ENCODE results near the gene ZFHX3. TPM values are rescaled to one million over a fixed set of nuclear protein-coding genes. Genes with fewer than 3 reads are reported as not detected.

Gene ZFHX3
- total and polyA plus RNA-seq, 11 donors = 3.8 to 21.6 (median 13.6) TPM

- DNase-seq (no peak), ATAC-seq (no peak)
- Histone ChIP-seq H3K36me3 (peaks cover 0 to 16% (median 3%) of the 10 kb centered on the region in 9 donors), H3K27me3 (no peaks in the 10 kb centered on the region), H3K9me3 (no peaks in the 10 kb centered on the region), H3K4me1 (peaks cover 0 to 39% (median 5%) of the 10 kb centered on the region in 12 donors), H3K27ac (peak overlapping the region in 4 of 12 donors; percentile 30 to 71 (median 37)), H3K4me3 (peak overlapping the region in 5 of 12 donors; percentile 6 to 38 (median 15))
- 73 to 84% (median 75%) methylated on average over 2 of the region's 2 CpGs for WGBS, 4 donors
- TF ChIP-seq POLR2A (IDR thresholded peaks at IDR 0.05) (no peak), CTCF (IDR thresholded peaks at IDR 0.05) (no peak)
- intact Hi-C loops (cut with DNase I) = no loop called here
Observed at GRCh38 chr16:72785171-72785570, 262.8 kb downstream of the ZFHX3 start.

DNA sequence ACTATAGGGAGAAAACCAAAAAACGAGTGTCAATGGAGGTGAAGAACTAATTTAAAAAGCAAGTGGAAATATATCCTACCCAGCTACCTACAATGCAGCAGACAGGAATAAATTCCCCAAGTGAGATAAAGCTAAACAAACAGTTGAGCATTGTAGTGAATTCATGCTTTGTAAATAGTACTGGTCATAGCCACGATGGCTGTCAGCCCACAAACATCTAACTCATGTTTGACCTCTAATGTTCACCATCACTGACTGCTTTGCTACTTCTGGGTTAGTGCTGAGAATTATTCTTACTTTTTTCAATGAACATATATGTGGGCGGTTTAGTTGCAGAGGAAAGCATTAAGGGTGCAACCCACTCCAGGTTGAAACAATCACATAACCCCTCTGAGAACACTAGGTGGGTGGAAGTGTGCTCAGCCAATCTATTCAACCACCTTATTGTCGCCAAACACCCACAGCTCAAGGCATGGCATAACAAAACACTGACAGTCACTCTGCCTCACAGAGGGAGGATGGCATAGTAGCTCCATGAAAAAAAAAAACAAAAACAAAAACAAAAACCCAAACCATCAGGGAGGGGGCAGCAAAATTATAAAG lies 264.1 kb downstream of the ZFHX3 start:
- TF ChIP-seq POLR2A (IDR thresholded peaks at IDR 0.05) (no peak), CTCF (IDR thresholded peaks at IDR 0.05) (no peak)
- Histone ChIP-seq H3K27ac (no peak overlapping the region), H3K4me3 (no peak overlapping the region), H3K4me1 (peaks cover 0 to 32% (median 3%) of the 10 kb centered on the region in 12 donors), H3K27me3 (no peaks in the 10 kb centered on the region), H3K9me3 (no peaks in the 10 kb centered on the region), H3K36me3 (peaks cover 0 to 11% (median 0%) of the 10 kb centered on the region in 9 donors)
- 79 to 89% (median 84%) methylated on average over 4 of the region's 4 CpGs for WGBS, 4 donors
- ATAC-seq (no peak), DNase-seq (no peak)
- intact Hi-C loops (cut with DNase I) = no loop called here

DNA sequence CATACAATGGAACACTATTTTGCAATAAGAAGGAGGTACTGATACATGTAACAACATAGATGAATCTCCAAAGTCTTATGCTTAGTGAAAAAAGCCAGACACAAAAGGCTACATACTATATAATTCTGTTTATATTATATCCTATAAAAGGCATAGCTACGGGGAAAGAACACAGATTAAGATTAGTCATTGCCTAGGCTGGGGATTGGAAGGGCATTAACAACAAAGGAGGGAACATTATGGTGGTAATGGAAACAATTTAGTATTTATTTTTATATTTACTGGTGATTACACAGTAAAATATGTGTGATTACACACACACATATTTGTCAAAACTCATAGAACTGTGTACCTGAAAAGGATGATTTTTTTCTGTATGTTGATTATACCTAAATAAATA lies 278.1 kb downstream of the ZFHX3 start:
- Histone ChIP-seq H3K4me1 (no peaks in the 10 kb centered on the region), H3K36me3 (no peaks in the 10 kb centered on the region), H3K4me3 (no peak overlapping the region), H3K9me3 (peaks cover 0 to 10% (median 0%) of the 10 kb centered on the region in 12 donors), H3K27me3 (no peaks in the 10 kb centered on the region), H3K27ac (no peak overlapping the region)
- ATAC-seq (no peak), DNase-seq (no peak)
- TF ChIP-seq CTCF (IDR thresholded peaks at IDR 0.05) = no peak
- 86 to 98% (median 97%) methylated on average over 1 of the region's 1 CpG for WGBS, 4 donors
- intact Hi-C loops (cut with DNase I) = no loop called here

DNA sequence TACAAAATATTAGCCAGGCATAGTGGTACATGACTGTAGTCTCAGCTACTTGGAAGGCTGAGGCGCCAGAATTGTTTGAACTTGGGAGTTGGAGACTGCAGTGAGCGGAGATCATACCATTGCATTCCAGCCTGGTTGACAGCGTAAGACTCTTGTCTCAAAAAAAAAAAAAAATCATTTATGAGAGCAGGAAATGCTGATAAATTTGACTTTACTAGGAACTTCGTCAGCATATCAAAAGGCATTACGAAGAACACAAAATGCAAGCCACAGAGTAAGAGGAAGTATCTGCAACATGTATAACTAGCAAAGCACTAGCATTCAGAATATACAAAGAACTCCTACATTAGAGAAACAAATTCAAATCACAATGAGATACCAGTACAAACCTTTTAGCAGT lies 279.3 kb downstream of the ZFHX3 start:
- TF ChIP-seq POLR2A (IDR thresholded peaks at IDR 0.05) (no peak), CTCF (IDR thresholded peaks at IDR 0.05) (no peak)
- Histone ChIP-seq H3K4me1 (peaks cover 0 to 4% (median 0%) of the 10 kb centered on the region in 12 donors), H3K27me3 (no peaks in the 10 kb centered on the region), H3K4me3 (no peak overlapping the region), H3K36me3 (no peaks in the 10 kb centered on the region), H3K9me3 (peaks cover 0 to 10% (median 0%) of the 10 kb centered on the region in 12 donors), H3K27ac (no peak overlapping the region)
- DNase-seq (no peak), ATAC-seq (no peak)
- intact Hi-C loops (cut with DNase I) = no loop called here
- 78 to 85% (median 80%) methylated on average over 5 of the region's 5 CpGs for WGBS, 4 donors

Measured in heart left ventricle (tissue), 16 donors.